B cell (primary cell): ENCODE data around the gene STK4. TPM values are rescaled to one million over a fixed set of nuclear protein-coding genes. Genes with fewer than 3 reads are reported as not detected.
A peak's percentile ranks its signal among the peaks of the same experiment; 100 is the strongest.

Source experiments
- ATAC-seq: fragments of 200-7000 bp; cut with Tn5 transposase; one replicate; pipeline ENCODE4 v1.10.0; 2021; ENCODE audit warnings: low read depth, mild to moderate bottlenecking, moderate number of reproducible peaks, moderate library complexity
- CTCF ChIA-PET: fragments of 350-600 bp; sonication (Branson Sonifier 250); formaldehyde crosslinking; loops from one replicate; lab custom pipeline; 2021; ENCODE audit warnings: antibody characterized with exemption, inconsistent platforms; lab: Charles Lee
- POLR2A ChIA-PET: fragments of 350-600 bp; sonication (Branson Sonifier 250); formaldehyde crosslinking; loops from one replicate; lab custom pipeline; 2021; ENCODE audit warnings: antibody characterized with exemption; lab: Charles Lee
- DNase-seq: peaks from one replicate; pipeline ENCODE4 v3.0.0; 2013
- H2AFZ ChIP-seq: 2 replicates; pipeline ENCODE4 v1.6.1; 2012; ENCODE audit warnings: mild to moderate bottlenecking, low read depth, low read length; ENCODE audit not compliant: insufficient read depth, poor library complexity, severe bottlenecking
- H3K27ac ChIP-seq, 2 donors: 1 replicate in 1 of 2; 2 replicates in 1 of 2; pipeline ENCODE4 v1.5.1; 2012 to 2013; ENCODE audit warnings: low read length in 2 of 2, mild to moderate bottlenecking in 2 of 2, moderate library complexity in 1 of 2
- H3K27me3 ChIP-seq, 4 experiments: fragments of 200-600 bp in 1 of 4; sonication (generic) in 1 of 4; replicated peaks in 1 of 4; 1 replicate in 2 of 4; 2 replicates in 2 of 4; pipeline versions ENCODE4 v1.6.1 to v1.7.0; 2013 to 2016; ENCODE audit warnings: low read length in 3 of 4, mild to moderate bottlenecking in 2 of 4, mixed read lengths in 1 of 4, moderate library complexity in 1 of 4; ENCODE audit not compliant: insufficient read depth in 4 of 4, control insufficient read depth in 3 of 4; ENCODE audit errors: control extremely low read depth in 1 of 4
- H3K36me3 ChIP-seq, 2 experiments: replicated peaks in 1 of 2; 1 replicate in 1 of 2; 2 replicates in 1 of 2; pipeline versions ENCODE4 v1.6.1 to v1.7.1; 2013; ENCODE audit warnings: low read length in 1 of 2; ENCODE audit not compliant: insufficient read depth in 2 of 2, control insufficient read depth in 1 of 2; ENCODE audit errors: control extremely low read depth in 1 of 2, extremely low read depth in 1 of 2
- H3K4me1 ChIP-seq, 2 donors: fragments of 200-600 bp in 1 of 2; sonication (generic) in 1 of 2; 1 replicate in 1 of 2; 2 replicates in 1 of 2; pipeline versions ENCODE4 v1.5.1 to v1.6.1; 2013 to 2017; ENCODE audit warnings: low read length in 2 of 2; ENCODE audit not compliant: control insufficient read depth in 2 of 2, insufficient read depth in 2 of 2
- H3K4me2 ChIP-seq: replicated peaks from 2 replicates; pipeline ENCODE3; 2012; ENCODE audit warnings: mild to moderate bottlenecking, low read depth, low read length; ENCODE audit not compliant: poor library complexity, severe bottlenecking
- H3K4me3 ChIP-seq, 5 experiments: fragments of 200-600 bp in 1 of 5; sonication (generic) in 1 of 5; 1 replicate in 3 of 5; 2 replicates in 2 of 5; pipeline versions ENCODE4 v1.5.1 to v1.7.0; 2011 to 2016; ENCODE audit warnings: low read length in 4 of 5, mild to moderate bottlenecking in 4 of 5, low read depth in 2 of 5, control low read depth in 1 of 5, moderate library complexity in 1 of 5; ENCODE audit not compliant: insufficient read depth in 1 of 5; ENCODE audit errors: control extremely low read depth in 1 of 5, extremely low read depth in 1 of 5
- H3K79me2 ChIP-seq: fragments of 200-600 bp; sonication (generic); one replicate; pipeline ENCODE4 v1.6.0; 2016; ENCODE audit warnings: low read length; ENCODE audit not compliant: control insufficient read depth, insufficient read depth
- H3K9ac ChIP-seq: fragments of 200-600 bp; sonication (generic); 2 replicates; pipeline ENCODE4 v1.6.1; 2017; ENCODE audit warnings: mild to moderate bottlenecking, low read length, moderate library complexity
- H3K9me3 ChIP-seq, 3 donors: one replicate each; pipeline versions ENCODE4 v1.6.1 to v1.7.1; 2013; ENCODE audit warnings: low read length in 2 of 3; ENCODE audit not compliant: control insufficient read depth in 2 of 3, insufficient read depth in 1 of 3; ENCODE audit errors: control extremely low read depth in 1 of 3
- H4K20me1 ChIP-seq: 2 replicates; pipeline ENCODE4 v1.6.0; 2012; ENCODE audit warnings: mild to moderate bottlenecking, low read length; ENCODE audit not compliant: insufficient read depth, control insufficient read depth, poor library complexity, severe bottlenecking
- H3K27ac Mint-ChIP-seq: one replicate; pipeline ENCODE4 v1.8.0; 2021; ENCODE audit warnings: mixed read lengths
- H3K27me3 Mint-ChIP-seq: one replicate; pipeline ENCODE4 v1.8.0; 2021; ENCODE audit warnings: mixed read lengths
- H3K4me1 Mint-ChIP-seq: one replicate; pipeline ENCODE4 v1.8.0; 2021; ENCODE audit warnings: mixed read lengths
- H3K4me3 Mint-ChIP-seq: one replicate; pipeline ENCODE4 v1.8.0; 2021; ENCODE audit warnings: mixed read lengths
- H3K9me3 Mint-ChIP-seq: one replicate; pipeline ENCODE4 v1.8.0; 2022; ENCODE audit warnings: mixed read lengths; ENCODE audit not compliant: insufficient read depth
- CTCF ChIP-seq: fragments of 200-600 bp; IDR thresholded peaks from one replicate; pipeline ENCODE4 v1.8.0; 2022; ENCODE audit warnings: antibody characterized with exemption, mild to moderate bottlenecking
- EZH2 ChIP-seq: IDR thresholded peaks from 2 replicates; pipeline ENCODE4 v1.6.1; 2012; ENCODE audit warnings: borderline replicate concordance, low read depth, mild to moderate bottlenecking, moderate library complexity, low read length; ENCODE audit not compliant: insufficient read depth, poor library complexity, severe bottlenecking
- WGBS: methylation state at CpG from one replicate; pipeline ENCODE4 v1.1.5; 2013; ENCODE audit warnings: missing lambda C conversion rate; ENCODE audit not compliant: insufficient coverage; 5-methylcytosine and 5-hydroxymethylcytosine counted together
- intact Hi-C: fragments of 100-400 bp; cut with micrococcal nuclease; formaldehyde crosslinking; loops from one replicate; pipeline ENCODE4 v1.10.0; 2022
- polyA plus RNA-seq: library from polyadenylated mRNA; depleted of rRNA; stranded (reverse); fragments of >200 nt; gene quantifications from 2 replicates; pipeline ENCODE4 v1.2.3, GENCODE V29; 2012
- total RNA-seq, 2 donors: library from RNA; stranded (reverse); fragments of 120-200 nt in 1 of 2; gene quantifications; 1 replicate in 1 of 2; 2 replicates in 1 of 2; pipeline versions ENCODE4 v1.2.3 to v1.2.4, GENCODE V29; 2013 to 2022

Gene STK4
- total and polyA plus RNA-seq, 2 donors (not counting 1 experiment from before 2014, with no cell fraction given) = 38.9 to 324 TPM

GRCh38 chr20:44955270-44955669 is 11.0 kb upstream of the STK4 start:
- Histone ChIP-seq H2AFZ (peak overlapping the region; percentile 2), H3K4me1 (peaks cover 45 to 50% of the 10 kb centered on the region in 2 donors), H4K20me1 (peaks cover 16% of the 10 kb centered on the region), H3K27ac (peak overlapping the region; percentile 43 to 63), H3K79me2 (peaks cover 66% of the 10 kb centered on the region), H3K9me3 (no peaks in the 10 kb centered on the region), H3K27me3 (no peaks in the 10 kb centered on the region), H3K4me2 (peak overlapping the region; percentile 53), H3K4me3 (no peak overlapping the region), H3K36me3 (peaks cover 4 to 66% of the 10 kb centered on the region in 2 experiments), H3K9ac (no peak overlapping the region)
- H3K27ac Mint-ChIP-seq = peak overlapping the region; percentile 91
- CTCF ChIA-PET = no interaction called here
- DNase-seq (peak; percentile 46), ATAC-seq (peak; percentile 3)
- H3K4me3 Mint-ChIP-seq = peak overlapping the region; percentile 82
- 63% methylated on average over 1 of the region's 4 CpGs for WGBS
- TF ChIP-seq EZH2 = no peak
- TF ChIP-seq CTCF = no peak
- peaks cover 68% of the 10 kb centered on the region for H3K4me1 Mint-ChIP-seq
- intact Hi-C loops = loop anchor here (5.0 kb wide), 1 partner anchor 42 kb away; no protein-coding TSS in a partner anchor
- POLR2A ChIA-PET = no interaction called here
- H3K9me3 Mint-ChIP-seq = no peaks in the 10 kb centered on the region
- no peaks in the 10 kb centered on the region for H3K27me3 Mint-ChIP-seq

- WGBS = 100% methylated on average over 1 of the region's 3 CpGs
- ChIA-PET POLR2A (no interaction called here), CTCF (interaction anchor here (1.2 to 2.5 kb wide), 2 partner anchors 9 to 140 kb away, joined by 3 to 11 read pairs; no protein-coding TSS in a partner anchor)
- TF ChIP-seq EZH2 = no peak
- TF ChIP-seq CTCF = no peak
- H3K27ac Mint-ChIP-seq = peak overlapping the region; percentile 91
- H3K4me3 Mint-ChIP-seq = peak overlapping the region; percentile 82
- DNase-seq (no peak), ATAC-seq (no peak)
- no peaks in the 10 kb centered on the region for H3K9me3 Mint-ChIP-seq
- Histone ChIP-seq H3K4me1 (peaks cover 51 to 59% of the 10 kb centered on the region in 2 donors), H2AFZ (no peak overlapping the region), H3K27ac (peak overlapping the region in 1 of 2 donors; percentile 63), H3K27me3 (no peaks in the 10 kb centered on the region), H3K9me3 (no peaks in the 10 kb centered on the region), H3K36me3 (peaks cover 4 to 55% of the 10 kb centered on the region in 2 experiments), H4K20me1 (peaks cover 16% of the 10 kb centered on the region), H3K79me2 (peaks cover 75% of the 10 kb centered on the region), H3K4me3 (no peak overlapping the region), H3K9ac (no peak overlapping the region), H3K4me2 (no peak overlapping the region)
- intact Hi-C loops = loop anchor here (5.0 kb wide), 1 partner anchor 41 kb away; no protein-coding TSS in a partner anchor
- peaks cover 73% of the 10 kb centered on the region for H3K4me1 Mint-ChIP-seq
- H3K27me3 Mint-ChIP-seq = no peaks in the 10 kb centered on the region
Observed at GRCh38 chr20:44956410-44956809, 9.9 kb upstream of the STK4 start.
